Mononuclear cell (primary cell): ENCODE data around the gene EPM2A. TPM values are rescaled to one million over a fixed set of nuclear protein-coding genes. Genes with fewer than 3 reads are reported as not detected.

Experiments used
- H3K27me3 ChIP-seq: 2 replicates; pipeline ENCODE4 v1.6.0; 2011; ENCODE audit warnings: low read length, control low read depth; ENCODE audit not compliant: insufficient read depth
- H3K4me1 ChIP-seq: 2 replicates; pipeline ENCODE4 v1.5.1; 2011; ENCODE audit warnings: mild to moderate bottlenecking, low read length, control low read depth; ENCODE audit not compliant: insufficient read depth
- H3K4me3 ChIP-seq: 2 replicates; pipeline ENCODE4 v1.5.1; 2011; ENCODE audit warnings: mild to moderate bottlenecking, low read length, moderate library complexity
- H3K9me3 ChIP-seq: 2 replicates; pipeline ENCODE4 v1.5.1; 2011; ENCODE audit warnings: low read depth, mild to moderate bottlenecking, control low read depth, low read length
- total RNA-seq: library from RNA; depleted of rRNA; stranded (reverse); fragments of >200 nt; gene quantifications from one replicate; pipeline ENCODE4 v1.2.3, GENCODE V29; 2012

Gene EPM2A
- total RNA-seq, 1 donor: 6.6 TPM

GRCh38 chr6:145623231-145623630 lies 112.1 kb downstream of the EPM2A start:
- Histone ChIP-seq H3K4me3 (no peak overlapping the region), H3K9me3 (no peaks in the 10 kb centered on the region), H3K27me3 (no peaks in the 10 kb centered on the region), H3K4me1 (no peaks in the 10 kb centered on the region)

DNA sequence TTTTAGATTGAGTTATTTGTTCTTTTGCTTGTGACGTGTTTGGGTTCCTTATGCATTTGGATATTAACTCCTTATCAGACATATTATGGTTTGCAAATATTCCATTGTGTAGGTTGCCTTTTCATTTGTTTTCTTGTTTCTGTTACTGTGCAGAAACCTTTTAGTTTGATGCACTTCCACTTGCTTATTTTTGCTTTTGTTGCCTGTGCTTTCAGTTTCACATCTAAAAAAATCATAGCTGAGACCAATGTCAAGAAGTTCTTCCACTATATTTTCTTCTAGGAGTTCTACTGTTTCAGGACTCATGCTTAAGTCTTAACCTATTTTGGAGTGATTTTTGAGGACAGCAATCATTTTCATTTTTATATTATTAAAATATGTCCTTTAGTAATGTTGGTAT lies 113.5 kb downstream of the EPM2A start:
- H3K9me3 ChIP-seq: no peaks in the 10 kb centered on the region
- no peak overlapping the region for H3K4me3 ChIP-seq

GRCh38 chr6:145620088-145620487 lies 115.2 kb downstream of the EPM2A start:
- Histone ChIP-seq H3K27me3 (no peaks in the 10 kb centered on the region), H3K4me3 (no peak overlapping the region), H3K4me1 (no peaks in the 10 kb centered on the region), H3K9me3 (no peaks in the 10 kb centered on the region)

More for the DNA sequence above, 113.5 kb downstream of the EPM2A start:
- no peaks in the 10 kb centered on the region for H3K4me1 ChIP-seq
- no peaks in the 10 kb centered on the region for H3K27me3 ChIP-seq

DNA sequence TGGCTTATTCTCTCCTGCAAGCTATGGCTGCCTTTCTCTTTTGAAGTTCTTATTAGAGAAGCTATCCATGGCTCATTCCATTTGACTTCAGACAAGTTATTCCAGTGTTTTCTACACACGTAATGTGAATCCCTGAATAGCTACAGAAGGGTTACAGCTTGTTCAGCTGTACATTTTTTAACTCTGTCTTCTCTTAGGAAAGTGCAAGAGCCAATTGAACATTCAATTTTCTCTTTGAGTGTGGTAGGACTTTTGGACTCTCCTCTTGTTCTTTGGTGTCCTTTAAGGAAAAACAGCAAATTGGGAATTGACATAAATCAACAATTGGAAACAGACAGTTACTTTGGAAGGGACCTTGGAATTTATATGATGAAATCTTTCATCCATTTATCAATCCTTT lies 125.8 kb downstream of the EPM2A start:
- Histone ChIP-seq H3K9me3 (no peaks in the 10 kb centered on the region), H3K4me3 (no peak overlapping the region), H3K27me3 (no peaks in the 10 kb centered on the region), H3K4me1 (no peaks in the 10 kb centered on the region)

DNA sequence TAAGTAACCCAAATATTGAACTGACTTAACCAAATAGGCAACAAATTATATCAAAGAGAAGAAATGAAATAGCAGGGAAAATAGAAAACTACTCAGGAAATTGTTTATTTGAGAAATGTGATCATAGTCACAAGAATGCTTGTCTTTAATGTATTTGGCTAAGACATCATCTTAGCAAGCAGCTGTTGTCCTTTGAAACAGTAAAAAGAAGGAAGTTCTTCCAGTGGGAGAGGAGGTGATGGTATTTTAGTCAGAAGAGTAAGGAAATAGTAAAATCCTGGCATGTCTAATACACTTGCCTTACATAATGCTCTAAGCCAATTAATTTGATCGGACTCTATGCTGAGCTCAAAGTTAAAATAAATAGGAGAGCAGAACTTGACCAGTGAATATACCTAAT lies 126.5 kb downstream of the EPM2A start:
- Histone ChIP-seq H3K9me3 (no peaks in the 10 kb centered on the region), H3K27me3 (no peaks in the 10 kb centered on the region), H3K4me3 (no peak overlapping the region), H3K4me1 (no peaks in the 10 kb centered on the region)

DNA sequence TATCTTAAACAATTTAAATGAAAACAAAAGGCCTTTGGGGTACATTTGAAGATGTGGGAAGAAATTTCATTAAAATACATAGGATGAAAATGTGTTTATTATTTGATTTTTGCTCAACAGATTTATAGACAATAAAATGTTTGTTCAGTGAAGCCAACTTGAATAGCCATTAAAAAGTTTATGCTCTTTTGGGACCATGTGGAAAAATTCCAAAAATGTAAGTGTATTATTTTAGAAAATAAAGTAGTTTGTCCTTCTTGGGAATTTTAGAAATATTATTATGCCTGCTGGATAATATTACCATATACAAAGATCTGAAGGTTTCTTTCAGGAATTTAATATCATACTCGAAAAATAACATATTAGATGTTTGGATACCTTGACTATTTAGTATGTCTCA lies 131.3 kb downstream of the EPM2A start:
- Histone ChIP-seq H3K4me3 (no peak overlapping the region), H3K9me3 (no peaks in the 10 kb centered on the region), H3K4me1 (no peaks in the 10 kb centered on the region), H3K27me3 (no peaks in the 10 kb centered on the region)

DNA sequence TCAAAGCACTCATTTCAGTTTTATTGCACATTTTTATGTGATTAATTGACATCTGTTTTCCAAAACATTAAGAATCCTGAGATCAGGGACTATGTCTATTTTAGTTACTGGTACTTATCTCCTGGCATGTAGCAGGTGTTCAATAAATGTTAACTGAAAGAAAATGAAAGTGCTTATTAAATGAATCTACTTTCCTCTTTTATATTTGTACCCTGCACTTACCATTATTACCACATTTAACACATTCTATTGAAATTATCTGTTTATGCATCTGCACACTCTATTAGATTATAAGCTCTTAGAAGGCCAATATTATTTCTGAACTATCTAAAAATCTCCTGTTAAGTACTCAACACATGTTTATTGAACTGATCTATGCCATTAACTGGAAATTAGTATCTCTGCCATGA lies 131.9 kb downstream of the EPM2A start:
- Histone ChIP-seq H3K9me3 (no peaks in the 10 kb centered on the region), H3K4me1 (no peaks in the 10 kb centered on the region), H3K27me3 (no peaks in the 10 kb centered on the region), H3K4me3 (no peak overlapping the region)

- Histone ChIP-seq H3K4me3 (no peak overlapping the region), H3K9me3 (no peaks in the 10 kb centered on the region), H3K4me1 (no peaks in the 10 kb centered on the region), H3K27me3 (no peaks in the 10 kb centered on the region)
These were observed 132.5 kb downstream of the EPM2A start for GRCh38 chr6:145602726-145603326.

DNA sequence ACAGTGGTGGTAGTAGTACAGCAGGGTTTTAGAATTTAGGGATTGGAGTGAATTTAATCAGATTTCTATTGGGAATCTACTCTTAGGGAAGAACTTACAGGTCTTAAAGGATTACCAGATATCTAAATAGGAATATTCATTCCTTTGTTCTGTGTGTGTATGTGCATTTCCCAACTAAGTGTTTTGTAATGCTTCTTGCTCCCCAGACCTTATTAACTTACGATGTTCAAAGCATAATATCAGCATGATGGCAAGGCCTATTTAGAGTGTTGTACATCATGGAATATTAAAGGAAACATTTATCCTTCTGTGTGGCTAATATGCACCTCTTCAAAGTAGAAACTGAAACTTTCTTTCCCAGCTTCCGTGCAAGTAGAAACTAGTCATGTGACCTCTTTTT lies 133.9 kb downstream of the EPM2A start:
- Histone ChIP-seq H3K4me1 (no peaks in the 10 kb centered on the region), H3K9me3 (no peaks in the 10 kb centered on the region), H3K4me3 (no peak overlapping the region), H3K27me3 (no peaks in the 10 kb centered on the region)

DNA sequence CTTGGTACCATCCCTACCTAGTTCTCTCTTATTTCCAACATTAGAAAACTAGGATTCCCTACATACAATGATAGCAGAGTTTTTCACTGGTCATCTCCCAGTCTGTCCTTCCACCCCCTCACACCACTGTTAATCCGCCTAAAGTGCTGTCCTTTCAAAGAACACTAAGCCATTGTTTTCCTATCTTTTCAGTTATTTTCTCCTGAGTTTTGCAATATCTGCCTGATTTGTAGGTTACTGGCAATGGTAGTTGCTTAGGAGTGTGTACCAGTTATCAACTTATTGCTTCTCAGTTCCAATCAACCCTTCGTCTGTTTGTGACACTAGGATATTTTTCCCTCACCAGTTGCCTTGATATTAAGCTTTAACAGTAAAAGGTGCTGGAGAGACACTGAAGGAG lies 135.0 kb downstream of the EPM2A start:
- no peak overlapping the region for H3K4me3 ChIP-seq

DNA sequence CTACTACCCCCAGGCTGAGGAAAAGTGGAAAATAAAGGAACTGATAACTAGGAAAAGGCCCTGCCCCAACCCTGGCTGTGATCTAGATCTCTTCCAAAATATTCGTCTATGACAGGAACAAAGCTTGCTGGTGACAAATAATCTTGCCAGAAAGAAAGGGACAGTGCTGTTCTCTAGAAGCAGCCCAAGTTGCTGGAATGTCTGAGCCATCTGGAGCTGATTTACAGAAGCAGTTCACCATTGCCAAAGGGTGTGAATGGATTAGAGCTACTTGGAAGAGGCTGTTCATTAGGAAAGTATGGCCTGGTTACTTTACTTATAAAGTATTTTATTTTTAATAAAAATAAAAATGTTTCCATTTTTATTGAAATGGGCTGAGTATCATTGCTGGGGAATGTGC lies 146.3 kb downstream of the EPM2A start:
- H3K4me3 ChIP-seq: no peak overlapping the region
- no peaks in the 10 kb centered on the region for H3K27me3 ChIP-seq
- H3K9me3 ChIP-seq: no peaks in the 10 kb centered on the region
- no peaks in the 10 kb centered on the region for H3K4me1 ChIP-seq

More for the DNA sequence above, 135.0 kb downstream of the EPM2A start:
- Histone ChIP-seq H3K27me3 (no peaks in the 10 kb centered on the region), H3K9me3 (no peaks in the 10 kb centered on the region), H3K4me1 (no peaks in the 10 kb centered on the region)

DNA sequence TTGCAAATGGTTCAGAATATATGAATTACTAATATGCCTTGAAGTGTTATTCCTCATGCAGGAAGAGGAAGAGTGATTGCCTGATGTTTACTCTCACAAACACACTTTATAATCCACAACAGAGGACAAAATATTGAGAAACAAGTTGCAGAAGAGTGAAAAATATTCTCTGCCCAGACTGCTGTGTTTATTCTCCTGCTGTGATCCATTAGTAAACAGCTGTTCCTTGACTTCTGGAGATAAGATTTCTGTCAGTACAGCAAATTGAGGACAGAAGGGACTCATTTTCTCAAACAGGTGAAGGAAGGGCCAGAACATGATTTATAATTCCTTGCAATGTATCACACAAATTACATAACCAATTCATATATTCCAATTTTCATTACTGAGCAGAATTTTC lies 148.0 kb downstream of the EPM2A start:
- H3K9me3 ChIP-seq: no peaks in the 10 kb centered on the region
- H3K4me3 ChIP-seq: no peak overlapping the region
- no peaks in the 10 kb centered on the region for H3K4me1 ChIP-seq
- H3K27me3 ChIP-seq: no peaks in the 10 kb centered on the region

DNA sequence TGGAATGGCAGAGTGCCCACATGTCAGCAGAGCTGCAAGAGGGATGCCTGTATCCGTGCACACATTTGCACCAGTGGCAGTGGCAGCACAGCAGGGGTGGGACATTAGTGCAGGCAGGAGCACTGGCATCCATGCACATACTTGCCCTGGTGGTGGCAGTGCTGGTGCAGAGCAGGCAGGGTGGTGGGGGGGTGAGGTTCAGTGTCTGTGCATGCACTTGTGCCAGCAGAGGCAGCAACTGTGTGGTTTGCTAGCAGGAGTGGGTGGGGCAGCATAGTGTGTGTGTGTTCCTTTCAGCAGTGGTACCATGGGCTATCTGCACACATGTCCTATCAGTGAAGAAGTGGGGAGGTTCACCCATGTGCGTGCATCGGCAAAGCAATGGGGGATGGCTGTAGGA lies 151.6 kb downstream of the EPM2A start:
- Histone ChIP-seq H3K9me3 (peaks cover 8% of the 10 kb centered on the region), H3K4me3 (no peak overlapping the region), H3K27me3 (no peaks in the 10 kb centered on the region), H3K4me1 (no peaks in the 10 kb centered on the region)

Other genes with a start within 250 kb of the EPM2A start
- 4.0 TPM for gene FBXO30, start 79.3 kb upstream of the EPM2A start, total RNA-seq
- 29.0 TPM for gene SHPRH, start 228.8 kb upstream of the EPM2A start, total RNA-seq